Vagina (tissue), 2 donors: ENCODE measurements around the gene PLD1.

ENCODE experiments used
- CTCF ChIP-seq, 3 experiments: fragments of 450-650 bp in 2 of 3; fragments of 200-600 bp in 1 of 3; sonication (generic) in 1 of 3; IDR thresholded peaks; one replicate each; pipeline ENCODE4 v1.5.1; 2017 to 2019; ENCODE audit warnings: antibody characterized with exemption in 3 of 3, mild to moderate bottlenecking in 2 of 3, moderate library complexity in 2 of 3
- POLR2A ChIP-seq, 2 donors: fragments of 450-650 bp; IDR thresholded peaks; one replicate each; pipeline ENCODE4 v1.6.1; 2017; ENCODE audit warnings: antibody characterized with exemption in 2 of 2, mild to moderate bottlenecking in 2 of 2, moderate library complexity in 2 of 2
- POLR2AphosphoS5 ChIP-seq, 2 donors: sonication (generic); formaldehyde crosslinking; IDR thresholded peaks; one replicate each; pipeline ENCODE4 v1.9.0; 2017; ENCODE audit warnings: antibody characterized with exemption in 2 of 2, mild to moderate bottlenecking in 2 of 2, low read depth in 1 of 2; ENCODE audit not compliant: insufficient read depth in 1 of 2

GRCh38 chr3:171694888-171695287 lies 115.4 kb downstream of the PLD1 start:
- TF ChIP-seq POLR2A (IDR thresholded peaks at IDR 0.05) (no peak), CTCF (IDR thresholded peaks at IDR 0.05) (no peak), POLR2AphosphoS5 (IDR thresholded peaks at IDR 0.05; ENCODE audit: insufficient read depth in 1 of 2, low read depth in 1 of 2) (no peak)
